ENCODE results near the gene BRWD1.

The BRWD1 gene

DNA sequence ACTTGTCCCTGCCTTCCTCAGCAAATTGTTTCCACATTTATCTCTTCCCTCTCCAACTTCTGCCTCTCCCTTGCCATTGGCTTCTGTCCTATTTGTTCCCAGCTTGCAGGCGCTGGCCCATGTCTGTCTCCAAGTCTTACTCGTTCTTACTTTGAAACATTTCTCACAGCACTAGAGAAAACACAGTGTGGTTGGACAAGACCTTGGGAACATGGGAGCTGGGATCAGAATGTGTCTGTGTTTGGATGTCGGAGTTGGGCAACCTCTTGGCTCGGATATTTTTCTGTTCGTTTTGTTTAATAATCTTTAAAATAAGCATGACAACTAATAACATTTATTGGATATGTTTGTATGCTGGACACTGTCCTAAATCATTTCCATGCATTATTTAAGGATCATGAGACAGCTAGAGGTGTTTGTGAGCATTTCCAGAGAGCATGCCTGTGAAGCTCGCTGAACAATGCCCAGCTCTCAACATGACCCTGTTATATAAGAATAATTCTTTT, 5.9 kb upstream of the BRWD1 start:
- TF ChIP-seq, protein P1, sequence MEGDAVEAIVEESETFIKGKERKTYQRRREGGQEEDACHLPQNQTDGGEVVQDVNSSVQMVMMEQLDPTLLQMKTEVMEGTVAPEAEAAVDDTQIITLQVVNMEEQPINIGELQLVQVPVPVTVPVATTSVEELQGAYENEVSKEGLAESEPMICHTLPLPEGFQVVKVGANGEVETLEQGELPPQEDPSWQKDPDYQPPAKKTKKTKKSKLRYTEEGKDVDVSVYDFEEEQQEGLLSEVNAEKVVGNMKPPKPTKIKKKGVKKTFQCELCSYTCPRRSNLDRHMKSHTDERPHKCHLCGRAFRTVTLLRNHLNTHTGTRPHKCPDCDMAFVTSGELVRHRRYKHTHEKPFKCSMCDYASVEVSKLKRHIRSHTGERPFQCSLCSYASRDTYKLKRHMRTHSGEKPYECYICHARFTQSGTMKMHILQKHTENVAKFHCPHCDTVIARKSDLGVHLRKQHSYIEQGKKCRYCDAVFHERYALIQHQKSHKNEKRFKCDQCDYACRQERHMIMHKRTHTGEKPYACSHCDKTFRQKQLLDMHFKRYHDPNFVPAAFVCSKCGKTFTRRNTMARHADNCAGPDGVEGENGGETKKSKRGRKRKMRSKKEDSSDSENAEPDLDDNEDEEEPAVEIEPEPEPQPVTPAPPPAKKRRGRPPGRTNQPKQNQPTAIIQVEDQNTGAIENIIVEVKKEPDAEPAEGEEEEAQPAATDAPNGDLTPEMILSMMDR (IDR thresholded peaks at IDR 0.05; ENCODE audit: low read depth, low read length), result no peak
- H3K4me3 ChIP-seq (replicated peaks in 1 of 2; ENCODE audit: low read depth in 2 of 2, low read length in 2 of 2), result no peak overlapping the region
- DNase-seq (ENCODE audit: low read depth in 2 of 2), result peak in 1 of 2 donors; percentile 68

DNA sequence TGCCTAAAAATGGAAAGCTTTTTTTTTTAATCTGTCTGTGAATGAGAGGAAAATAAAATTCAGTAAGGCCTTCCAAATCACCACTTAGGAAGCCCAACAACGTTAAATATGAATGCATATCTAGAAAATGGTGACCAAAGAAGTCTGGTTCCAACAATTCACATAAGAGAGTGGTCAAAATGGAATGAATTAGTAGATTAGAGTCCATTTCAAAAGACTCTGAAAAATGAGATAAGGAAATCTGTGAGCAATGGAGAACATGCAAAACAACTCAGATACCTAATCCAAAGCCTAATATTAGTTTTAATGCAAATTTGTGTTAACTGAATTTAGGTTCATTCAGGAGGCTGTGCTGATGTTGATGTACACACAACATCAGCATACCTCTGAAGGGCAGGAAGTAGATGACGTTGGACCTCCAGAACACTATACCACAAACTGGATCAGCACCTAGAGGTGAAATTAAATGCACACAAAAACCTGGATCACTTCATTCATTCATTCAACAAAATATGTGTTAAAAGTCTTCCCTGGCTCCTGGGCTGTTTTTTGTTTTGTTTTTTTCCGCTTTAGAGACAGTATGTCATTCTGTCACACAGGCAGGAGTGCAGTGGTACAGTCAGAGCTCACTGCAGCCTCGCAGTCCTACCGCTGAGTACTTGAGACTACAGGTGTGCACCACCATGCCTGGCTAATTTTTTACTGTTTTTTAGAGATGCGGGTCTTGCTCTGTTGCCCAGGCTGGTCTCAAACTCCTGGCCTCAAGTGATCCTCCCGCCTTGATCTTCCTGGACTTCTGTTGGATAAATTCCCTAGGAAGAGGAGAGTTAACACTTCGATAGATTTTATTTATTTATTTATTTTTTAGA, 4.9 kb upstream of the BRWD1 start:
- TF ChIP-seq, protein P1 (IDR thresholded peaks at IDR 0.05; ENCODE audit: low read depth, low read length), result no peak
- DNase-seq (ENCODE audit: low read depth in 2 of 2), result peak in 1 of 2 donors; percentile 15
- no peak overlapping the region for H3K4me3 ChIP-seq (replicated peaks in 1 of 2; ENCODE audit: low read depth in 2 of 2, low read length in 2 of 2)

DNA sequence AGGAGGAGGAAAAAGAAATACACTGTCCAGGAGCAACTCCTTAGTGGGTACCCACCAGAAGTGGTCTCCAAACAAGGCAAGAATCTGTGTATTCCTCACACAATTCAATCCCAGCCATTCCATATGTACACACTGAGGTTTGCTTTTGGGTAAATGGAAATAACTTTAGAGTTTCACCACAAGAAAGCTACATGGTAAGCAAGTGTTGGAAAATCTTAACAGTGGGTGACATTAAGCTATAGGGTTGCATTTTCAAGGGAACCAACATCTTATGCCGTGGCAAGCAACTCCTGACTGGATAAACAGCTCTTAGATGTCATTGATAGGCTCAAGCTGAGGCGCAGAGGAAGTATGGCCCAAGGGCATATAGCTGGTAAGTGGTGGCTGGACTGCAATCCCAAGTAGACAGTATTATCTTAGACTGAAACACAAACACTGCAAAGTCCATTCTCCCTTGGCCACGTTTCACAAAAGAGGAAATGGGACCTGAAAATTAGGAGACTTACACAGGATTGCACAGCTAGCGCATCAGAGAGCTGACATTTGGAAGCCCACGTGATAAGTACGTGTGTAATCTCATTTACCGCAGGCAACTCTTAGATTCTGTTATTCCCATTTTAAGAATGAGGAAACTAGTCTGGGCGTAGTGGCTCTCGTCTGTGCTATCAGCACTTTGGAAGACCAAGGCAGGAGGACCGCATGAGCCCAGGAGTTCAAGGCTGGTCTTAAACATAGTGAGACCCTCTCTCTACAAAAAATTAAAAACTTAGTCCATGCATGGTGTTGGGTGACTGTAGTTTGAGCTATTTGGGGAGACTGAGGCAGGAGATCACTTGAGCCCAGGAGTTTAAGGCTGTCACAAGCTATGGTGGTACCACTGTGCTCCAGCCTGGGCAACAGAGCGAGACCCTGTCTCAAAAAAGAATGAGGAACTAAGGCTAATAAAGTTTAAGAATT, 4.0 kb upstream of the BRWD1 start:
- H3K4me3 ChIP-seq (replicated peaks in 1 of 2; ENCODE audit: low read depth in 2 of 2, low read length in 2 of 2), result no peak overlapping the region
- DNase-seq (ENCODE audit: low read depth in 2 of 2), result no peak
- TF ChIP-seq, protein P1 (IDR thresholded peaks at IDR 0.05; ENCODE audit: low read depth, low read length), result no peak

DNA sequence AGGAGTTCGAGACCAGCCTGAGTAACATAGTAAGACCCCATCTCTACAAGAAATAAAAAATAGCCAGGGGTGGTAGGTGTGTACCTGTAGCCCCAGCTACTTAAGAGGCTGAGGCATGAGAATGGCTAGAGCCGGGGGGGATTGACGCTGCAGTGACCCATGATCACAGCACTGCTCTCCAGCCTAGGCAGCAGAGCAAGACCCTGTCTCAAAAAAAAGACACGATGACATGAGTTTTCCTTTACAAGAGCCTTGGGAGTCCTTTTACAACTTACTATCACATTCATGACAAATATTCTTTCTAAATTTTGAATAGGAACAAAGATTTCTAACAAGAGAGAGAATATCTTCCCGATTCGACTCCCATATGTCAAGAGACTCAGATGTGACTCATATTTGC, 3.3 kb upstream of the BRWD1 start:
- no peak for DNase-seq (ENCODE audit: low read depth in 2 of 2)
- no peak overlapping the region for H3K4me3 ChIP-seq (replicated peaks in 1 of 2; ENCODE audit: low read depth in 2 of 2, low read length in 2 of 2)
- TF ChIP-seq, protein P1 (IDR thresholded peaks at IDR 0.05; ENCODE audit: low read depth, low read length), result no peak

DNA sequence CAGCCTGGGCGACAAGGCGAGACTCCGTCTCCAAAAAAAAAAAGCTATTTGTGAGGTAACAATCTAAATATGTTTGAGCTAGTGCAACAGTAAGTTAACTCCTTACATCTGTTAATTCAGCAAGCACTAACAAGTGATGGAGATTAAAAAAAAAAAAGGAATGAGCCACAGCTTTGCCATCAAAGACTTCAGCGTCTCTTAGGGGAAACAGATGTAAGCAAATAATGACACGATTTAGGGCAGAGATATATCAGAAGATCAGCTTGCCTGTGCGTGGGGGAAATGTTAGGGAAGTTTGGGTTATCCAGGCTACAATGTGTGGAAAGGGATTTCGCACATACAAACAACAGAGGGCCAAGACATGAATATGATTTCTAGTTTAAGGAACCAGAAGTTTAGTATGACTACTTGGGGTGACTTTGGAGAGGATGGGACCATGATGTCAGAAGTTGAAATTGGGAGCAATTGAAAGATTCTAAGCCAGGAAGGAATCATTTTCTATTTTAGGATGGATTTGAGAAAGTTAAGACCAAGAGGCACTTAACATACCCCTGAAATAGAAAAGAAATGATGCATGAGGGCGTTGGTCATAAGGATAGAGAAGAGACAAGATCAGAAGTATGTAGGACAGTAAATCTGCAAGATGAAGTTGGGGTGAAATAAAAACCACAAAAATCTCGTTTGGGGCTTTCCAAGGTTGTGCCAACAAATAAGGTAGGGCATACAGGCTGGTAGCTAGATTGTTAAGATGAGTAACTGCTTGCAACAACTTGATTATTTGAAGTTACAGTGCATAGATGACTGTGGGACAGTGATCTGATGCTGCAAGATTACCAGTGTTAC, 2.4 kb upstream of the BRWD1 start:
- DNase-seq (ENCODE audit: low read depth in 2 of 2), result no peak
- H3K4me3 ChIP-seq (replicated peaks in 1 of 2; ENCODE audit: low read depth in 2 of 2, low read length in 2 of 2), result no peak overlapping the region
- TF ChIP-seq, protein P1 (IDR thresholded peaks at IDR 0.05; ENCODE audit: low read depth, low read length), result no peak
